HG02678 (cell line): ENCODE measurements around the gene CHD1.
A peak's percentile ranks its signal among the peaks of the same experiment; 100 is the strongest.

ENCODE experiments used
- ATAC-seq: cut with Tn5 transposase; IDR thresholded peaks from one replicate; pipeline ENCODE4 v1.9.1; 2021; ENCODE audit warnings: mild to moderate bottlenecking, moderate library complexity; ENCODE audit not compliant: unreplicated experiment

The CHD1 gene

DNA sequence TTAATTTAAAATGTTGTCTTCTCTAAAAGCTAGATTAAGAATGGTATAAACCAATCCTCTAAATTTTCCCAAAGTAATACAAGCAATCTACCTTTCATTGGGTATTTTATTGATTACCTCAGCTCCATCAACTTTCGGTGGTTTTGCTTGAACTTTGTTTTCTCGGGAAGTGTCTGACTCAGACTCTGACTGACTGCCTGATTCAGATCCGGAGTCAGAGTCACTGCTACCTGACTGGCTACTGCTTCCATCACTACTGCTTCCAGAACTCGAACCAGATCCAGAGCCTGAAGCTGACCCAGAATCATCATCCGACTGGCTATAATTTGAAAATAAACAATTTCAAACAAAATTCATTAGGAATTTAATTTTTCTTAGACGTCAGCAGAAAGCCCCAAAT is 24.0 kb downstream of the CHD1 start:
- ATAC-seq, result no peak

DNA sequence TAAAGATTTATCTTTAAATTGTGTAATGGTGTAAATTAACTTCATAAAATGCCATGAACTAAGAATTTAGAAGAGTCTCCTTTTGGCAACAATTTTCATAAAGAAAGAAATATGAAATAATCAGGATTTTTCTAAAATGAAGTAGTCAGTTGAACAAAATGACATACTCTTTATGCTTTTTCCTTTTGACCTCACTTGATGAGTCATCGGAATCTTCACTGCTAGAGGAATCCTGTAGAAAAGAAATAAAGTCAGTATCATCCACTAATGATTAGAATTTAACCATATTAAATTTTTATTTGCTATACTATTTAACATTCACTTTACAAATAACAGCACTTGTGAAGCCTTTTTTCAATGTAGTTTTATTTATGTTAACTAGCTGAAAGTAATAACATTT is 26.1 kb downstream of the CHD1 start:
- no peak for ATAC-seq

DNA sequence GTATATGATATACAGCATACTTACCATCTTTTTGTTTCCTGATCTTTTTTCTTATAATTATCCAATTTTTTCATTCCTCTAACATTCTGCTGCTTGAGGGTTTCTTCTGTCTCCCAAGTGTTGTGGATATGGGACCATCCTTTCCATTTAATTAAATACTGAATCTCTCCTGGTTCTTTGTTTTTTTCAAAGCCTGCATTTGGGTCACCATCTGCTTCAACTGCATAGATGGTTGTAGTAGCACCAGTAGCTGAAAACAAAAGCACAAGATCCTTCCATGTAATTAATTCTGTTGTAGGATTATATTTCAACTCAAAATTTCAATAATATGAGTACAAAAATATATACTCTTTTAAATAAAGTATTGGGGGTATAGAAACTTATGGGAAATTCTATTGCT is 29.4 kb downstream of the CHD1 start:
- no peak for ATAC-seq

DNA sequence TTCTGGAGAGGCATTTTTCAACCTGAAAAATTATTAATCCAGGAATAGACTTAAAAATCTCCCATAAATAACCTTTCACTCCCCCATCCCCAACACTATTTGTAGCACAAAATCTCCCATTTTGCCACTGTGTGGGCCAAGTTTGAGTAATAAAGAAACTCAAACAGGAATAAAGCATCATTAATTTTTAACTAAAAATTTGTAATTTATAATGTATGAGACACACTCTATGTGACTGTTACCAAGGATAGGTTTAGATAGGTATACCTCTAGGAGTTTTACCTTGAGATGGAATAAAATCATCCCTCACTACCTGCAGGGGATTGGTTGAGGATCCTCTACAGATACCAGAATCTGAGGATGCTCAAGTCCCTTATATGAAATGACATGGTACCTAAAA is 30.1 kb downstream of the CHD1 start:
- ATAC-seq, result peak; percentile 53

DNA sequence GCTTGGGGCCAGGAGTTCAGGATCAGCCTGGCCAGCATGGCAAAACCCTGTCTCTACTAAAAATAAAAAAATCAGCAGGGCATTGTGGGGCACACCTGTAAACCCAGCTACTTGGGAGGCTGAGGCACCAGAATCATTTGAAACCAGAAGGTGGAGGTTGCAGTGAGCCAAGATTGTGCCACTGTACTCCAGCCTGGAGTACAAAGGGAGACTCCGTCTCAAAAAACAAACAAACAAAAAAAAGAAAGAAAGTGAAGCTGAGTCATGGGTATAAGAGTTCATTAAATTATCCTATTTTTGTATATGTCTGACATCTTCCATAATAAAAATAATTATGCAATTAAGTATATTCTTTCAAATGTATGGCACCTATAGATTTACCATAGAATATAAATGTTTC is 37.2 kb downstream of the CHD1 start:
- no peak for ATAC-seq

DNA sequence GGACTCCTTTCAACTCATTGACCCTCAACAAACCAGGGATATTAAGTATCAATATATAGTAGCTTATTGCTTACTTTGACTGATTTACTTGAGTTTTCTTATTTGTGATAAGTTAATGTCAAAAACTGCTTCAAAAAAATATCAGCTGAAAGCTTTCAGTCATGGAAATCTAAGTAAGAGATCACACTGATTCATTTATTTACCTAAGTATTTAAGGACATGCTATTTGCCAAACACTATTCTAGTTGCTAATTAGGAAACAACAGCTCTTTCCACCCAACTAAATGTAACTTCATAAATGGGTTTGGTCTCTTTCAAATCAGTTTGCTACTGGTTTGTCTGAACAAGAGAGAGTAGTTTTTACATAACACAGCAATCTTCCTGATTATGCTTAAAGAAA is 48.2 kb downstream of the CHD1 start:
- no peak for ATAC-seq

DNA sequence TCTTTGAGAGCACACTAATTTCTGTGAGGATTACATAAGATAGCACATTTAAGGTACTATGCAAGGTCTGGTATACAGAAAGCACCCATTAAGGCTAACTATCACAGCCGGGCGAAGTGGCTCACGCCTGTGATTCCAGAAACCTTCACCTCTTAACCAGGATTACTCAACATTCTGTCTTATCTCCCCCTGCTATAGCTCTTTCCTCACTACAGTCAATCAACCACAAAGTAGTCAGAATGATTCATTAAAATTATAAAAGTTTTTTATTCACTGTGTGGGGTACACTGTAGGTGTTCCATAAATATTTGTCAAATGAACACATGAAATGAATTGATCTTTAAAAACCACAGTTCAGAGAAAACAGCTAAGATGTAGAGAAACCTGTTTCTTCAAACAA is 48.7 kb downstream of the CHD1 start:
- ATAC-seq, result no peak

DNA sequence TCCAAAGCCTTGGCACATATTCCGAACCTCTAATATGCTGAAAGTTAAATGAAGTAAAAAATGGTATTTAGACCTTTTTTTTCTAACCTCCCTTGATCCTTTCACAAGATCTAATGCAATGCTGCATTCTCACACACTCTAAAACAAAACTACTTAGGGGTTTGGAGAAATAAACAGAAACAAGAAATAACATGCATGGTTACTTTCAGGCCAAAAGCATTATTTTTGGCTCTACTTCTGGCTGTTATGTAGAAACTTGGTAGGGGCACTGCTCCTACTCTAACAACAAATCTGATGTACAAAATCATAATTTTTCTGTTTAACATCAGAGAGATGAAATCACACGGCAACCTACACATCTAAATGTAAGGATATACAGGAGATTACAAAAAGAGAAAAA is 51.2 kb downstream of the CHD1 start:
- no peak for ATAC-seq

DNA sequence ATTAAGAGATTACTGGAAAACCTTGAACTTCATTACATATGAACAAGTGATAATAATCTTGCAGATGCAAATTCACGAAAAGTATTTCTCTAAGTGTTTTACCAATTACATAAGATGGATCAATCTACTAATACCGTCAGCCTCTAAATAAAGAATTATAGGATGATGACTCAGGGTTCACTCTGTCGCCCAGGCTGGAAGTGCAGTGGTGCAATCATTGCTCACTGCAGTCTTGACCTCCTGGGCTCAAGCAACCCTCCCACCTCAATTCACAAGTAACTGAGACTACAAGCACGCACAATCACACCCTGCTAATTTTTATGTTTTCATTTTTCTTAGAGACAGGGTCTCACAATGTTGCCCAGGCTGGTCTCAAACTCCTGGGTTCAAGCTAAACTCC is 56.1 kb downstream of the CHD1 start:
- ATAC-seq, result no peak

DNA sequence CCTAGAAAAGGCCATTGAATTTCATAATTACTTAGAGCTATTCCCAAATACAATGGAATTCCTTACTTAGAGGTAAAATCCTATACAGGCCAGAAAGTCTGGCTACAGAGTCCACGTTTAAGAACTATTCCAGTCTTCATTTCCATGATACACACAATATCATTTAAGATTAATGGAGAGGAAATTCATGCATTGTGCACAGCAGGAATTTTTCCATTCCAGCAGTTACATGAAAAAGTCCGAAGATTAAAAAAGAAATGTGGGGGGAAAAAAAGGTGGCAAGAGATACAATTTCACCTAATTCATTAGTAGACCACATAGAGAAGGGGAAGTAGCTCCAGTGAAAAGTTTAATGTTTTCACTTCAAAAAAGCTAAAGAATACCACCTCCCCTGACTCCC is 63.1 kb downstream of the CHD1 start:
- no peak for ATAC-seq

DNA sequence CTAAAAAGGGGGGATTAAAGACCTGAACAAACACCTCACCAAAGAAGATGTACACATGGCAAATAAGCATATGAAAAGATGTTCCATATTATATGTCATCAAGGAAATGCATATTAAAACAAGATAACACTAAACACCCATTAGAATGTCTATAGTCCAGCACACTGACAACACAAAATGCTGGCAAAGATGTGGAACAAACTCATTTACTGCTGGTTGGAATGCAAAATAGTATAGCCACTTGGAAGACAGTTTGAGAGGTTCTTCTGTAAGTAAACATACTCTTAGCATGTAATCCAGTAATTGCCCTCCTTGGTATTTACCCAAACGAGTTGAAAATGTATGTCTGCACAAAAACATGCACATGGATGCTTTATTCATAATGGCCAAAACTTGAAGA is 81.8 kb downstream of the CHD1 start:
- ATAC-seq, result no peak

DNA sequence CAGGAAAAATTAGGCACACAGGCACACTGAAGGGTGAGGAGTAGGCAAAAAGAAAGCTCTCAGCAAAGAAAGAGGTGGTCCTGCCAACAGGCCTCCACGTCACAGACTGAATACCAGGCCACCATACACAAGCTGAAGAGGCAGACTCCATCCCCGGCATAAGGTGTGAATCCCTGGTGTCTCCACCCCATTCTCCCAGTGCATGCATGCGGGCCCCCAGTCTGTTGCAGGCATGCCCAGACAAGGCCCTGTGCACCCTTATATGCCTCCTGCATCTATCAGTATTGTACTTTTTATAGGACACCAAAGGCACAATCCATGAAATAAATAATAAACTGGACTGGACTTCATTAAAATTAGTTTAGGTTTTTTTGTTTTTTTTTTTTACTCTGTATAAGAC is 82.3 kb downstream of the CHD1 start:
- no peak for ATAC-seq

DNA sequence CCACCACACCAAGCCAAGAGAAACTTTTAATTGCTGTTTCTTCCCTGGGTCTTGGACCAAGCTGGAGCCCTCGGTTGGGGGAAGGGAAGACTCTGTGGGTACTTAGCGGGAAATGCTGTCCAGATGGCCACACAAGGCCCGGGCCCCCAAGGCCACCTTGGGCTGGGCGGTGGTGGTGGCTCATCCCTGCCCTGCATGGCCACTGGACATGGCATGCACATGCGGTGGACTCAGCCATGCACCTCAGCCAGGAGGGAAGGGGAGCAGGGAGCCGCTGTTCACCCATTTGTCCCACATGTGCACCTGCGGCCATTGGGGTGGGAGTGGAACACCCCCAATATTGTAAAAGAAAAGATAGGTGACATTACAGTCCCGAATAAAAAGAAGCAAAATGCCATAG is 82.9 kb downstream of the CHD1 start:
- no peak for ATAC-seq

DNA sequence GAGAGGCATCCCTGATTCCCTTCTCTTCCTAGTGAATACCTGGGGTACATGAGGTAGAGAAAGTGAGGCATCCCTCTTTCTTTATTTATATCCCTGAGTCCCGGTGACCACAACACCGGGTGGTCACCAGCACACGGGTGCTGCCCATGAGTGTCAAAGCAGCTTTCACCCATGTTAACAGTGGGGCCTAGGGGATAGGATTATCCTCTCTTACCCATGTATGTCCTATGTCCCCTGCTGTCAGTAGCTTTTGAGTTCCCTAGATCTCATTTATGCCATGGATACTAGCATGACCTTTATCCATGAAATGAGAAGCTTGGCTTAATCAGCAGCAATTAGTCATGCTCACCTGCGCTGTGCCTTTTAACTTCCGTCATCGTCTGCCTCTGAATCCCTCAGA is 83.9 kb downstream of the CHD1 start:
- no peak for ATAC-seq

DNA sequence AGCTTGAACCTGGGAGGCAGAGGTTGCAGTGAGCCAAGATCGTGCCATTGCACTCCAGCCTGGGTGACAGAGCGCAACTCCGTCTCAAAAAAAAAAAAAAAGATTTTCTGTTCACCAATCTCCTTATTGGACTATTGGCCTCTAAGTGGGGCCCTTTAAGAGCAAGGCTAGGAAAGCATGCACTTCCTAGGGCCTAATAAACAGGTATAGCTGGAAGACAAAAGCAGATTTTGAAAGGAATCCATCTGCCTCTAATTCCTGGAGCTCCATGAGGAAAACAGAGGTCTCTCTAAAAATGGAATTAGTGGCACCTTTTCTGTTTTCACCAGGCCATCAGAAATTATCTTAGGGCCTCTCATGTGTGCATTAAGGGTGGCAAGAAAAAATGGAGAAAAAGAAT is 85.3 kb downstream of the CHD1 start:
- ATAC-seq, result no peak

DNA sequence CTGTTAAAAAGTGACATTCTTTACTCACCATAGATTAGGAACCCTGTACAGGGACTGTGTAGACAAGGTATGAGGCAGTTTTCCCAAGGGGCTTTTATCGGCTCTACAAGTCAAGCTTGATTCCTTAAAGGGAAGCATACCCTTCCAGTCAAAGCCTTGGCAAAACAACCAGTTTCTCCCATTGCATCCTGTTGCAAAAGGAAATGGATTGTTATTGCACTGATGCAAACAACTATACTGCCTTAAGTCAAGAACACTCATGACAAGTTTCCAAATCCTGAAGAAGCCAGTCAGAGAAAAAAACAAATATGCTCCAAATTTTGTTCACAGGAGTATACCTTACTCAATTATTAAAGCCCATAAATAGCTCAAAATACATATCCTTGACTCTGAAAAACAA is 87.9 kb downstream of the CHD1 start:
- no peak for ATAC-seq

DNA sequence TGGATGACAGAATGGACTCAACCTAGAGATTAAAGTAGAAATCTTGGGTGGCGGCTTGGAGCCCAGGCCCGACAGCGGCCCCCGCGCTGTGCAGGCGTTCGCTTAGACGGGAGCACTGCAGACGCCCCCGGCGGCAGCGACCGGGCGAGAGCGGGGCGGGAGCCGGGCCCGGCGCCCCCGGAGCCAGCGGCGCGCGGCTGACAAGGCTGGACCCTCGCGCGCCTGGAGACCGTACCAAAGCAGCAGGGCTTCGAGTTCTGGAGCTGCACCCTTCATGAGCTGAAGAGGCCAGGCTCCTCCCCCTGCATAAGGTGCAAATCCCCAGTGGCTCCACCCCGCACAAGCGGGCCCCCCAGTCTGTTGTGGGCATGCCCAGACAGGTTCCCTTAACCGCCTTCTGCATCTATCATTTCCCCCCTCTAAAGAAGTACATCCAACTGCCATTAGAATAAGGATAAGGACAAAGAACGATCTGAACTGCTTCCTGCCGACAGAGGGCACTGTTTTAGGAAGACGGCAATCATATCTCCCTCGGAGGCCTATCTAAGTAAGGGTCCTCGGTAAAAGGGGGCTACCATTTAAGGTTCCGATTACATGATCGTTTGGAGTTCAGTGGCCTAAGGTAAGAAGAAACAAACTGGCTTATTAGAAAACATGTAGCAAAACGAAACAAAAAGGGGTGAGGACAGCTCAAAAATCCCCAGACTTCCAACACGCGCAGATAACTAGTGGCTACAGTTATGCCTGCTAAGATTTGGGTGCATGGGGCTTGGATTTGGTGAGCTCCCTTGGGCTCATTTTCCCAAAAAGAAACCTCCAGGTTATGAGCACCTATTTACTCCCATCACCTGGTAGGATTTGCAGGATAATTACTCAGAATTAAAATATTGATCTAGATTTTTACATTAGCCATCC is 89.1 kb downstream of the CHD1 start:
- ATAC-seq, result peak; percentile 60

DNA sequence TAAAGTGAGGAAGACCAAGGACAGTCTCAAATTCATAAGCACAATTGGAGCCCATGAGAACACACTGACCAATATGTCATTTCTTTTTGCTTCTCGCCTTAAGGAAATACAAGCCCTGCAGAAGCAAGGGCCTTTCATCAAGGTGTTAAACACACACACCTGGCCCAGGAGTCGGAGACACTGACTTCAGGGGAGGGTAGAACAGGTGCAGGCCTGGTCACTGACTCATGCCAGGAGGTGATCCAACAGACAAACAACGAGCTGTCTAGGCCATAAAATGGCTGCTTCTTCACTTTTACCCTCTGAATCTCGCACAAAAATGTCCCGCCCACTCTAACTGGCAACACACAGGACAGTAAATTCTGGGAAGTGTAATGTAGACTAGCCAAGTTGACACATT is 92.6 kb downstream of the CHD1 start:
- no peak for ATAC-seq

DNA sequence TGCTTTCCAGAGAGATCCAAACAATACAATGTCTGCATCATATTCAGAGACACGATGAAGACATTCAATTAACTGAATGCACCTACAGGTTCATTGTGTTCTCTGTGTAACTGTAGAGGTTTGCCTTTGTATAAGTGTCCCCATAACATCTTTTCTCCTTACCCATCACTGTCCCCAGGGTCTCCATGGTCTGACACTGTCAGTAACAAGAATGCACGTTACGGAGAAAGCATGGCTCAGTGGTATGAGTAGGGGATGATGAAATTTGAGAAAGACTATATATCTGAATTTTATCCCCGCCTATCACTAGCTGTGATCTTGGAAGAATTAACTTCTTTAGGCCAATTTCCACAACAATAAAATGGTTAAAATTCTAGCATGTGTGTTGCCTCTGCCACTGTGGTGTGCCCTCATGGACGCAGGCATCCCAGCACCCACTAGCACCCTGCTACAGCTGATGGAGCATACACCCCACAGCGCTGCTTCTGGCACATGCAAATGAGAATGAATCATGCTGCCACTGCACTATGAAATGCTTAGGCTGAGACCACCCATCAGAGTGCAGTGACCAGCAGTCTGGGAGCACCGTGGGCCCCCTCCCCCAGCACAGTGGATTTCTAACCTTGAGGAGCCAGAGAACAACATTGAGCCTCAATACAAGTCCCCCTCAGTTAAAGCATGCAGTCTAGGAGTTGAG is 101.1 kb downstream of the CHD1 start:
- no peak for ATAC-seq

DNA sequence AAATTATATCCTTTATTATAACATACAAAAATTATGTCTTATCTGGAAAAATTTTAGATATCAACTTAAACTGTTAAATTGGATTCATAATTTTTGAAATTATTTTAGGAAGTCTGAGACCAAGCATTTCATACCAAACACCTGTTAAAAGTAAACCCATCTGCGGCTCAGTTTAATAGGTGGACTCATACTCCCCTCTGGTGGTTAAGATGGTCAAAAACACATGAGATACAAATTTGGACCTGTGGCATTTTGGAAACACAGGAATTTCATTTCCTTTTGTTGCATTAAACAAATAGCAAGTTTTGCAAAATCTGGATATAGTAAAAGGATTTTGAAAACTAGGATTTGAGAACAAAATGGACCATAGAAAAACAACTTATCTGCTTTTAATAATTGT is 101.6 kb downstream of the CHD1 start:
- ATAC-seq, result no peak

DNA sequence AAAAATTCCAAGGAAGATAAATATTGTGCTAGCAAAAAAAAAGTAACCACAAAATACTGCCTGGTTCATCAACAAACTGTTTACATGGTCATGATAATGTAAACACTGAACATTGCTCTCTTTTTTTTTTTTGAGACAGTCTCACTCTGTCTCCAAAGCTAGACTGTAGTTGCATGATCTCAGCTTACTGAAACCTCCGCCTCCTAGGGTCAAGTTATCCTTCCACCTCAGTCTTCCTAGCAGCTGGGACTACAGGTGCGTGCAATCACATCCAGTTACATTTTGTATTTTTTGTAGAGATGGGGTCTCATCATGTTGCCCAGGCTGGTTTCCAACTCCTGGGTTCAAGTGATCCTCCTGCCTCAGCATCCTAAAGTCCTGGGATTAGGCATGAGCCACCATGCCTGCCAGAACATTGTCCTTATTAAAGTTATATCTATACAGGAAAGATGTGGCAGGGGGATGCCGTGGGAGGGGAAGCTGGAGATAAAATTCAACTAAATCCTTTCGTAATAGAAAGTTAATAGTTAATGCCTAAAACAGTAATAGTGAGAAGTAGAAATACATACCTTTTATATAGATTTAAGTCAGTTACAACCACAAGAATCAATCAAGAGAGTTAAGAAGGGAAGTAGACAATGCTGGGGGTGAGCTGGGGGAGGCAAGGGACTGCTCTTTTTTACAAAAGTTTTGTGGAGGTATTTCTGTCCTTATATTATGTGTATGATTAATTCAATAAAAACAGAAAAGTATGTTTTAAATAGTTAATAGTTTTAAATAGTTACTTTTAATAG is 103.0 kb downstream of the CHD1 start:
- ATAC-seq, result peak; percentile 49
